ENCODE results near the gene MMP10. TPM values are rescaled to one million over a fixed set of nuclear protein-coding genes. Genes with fewer than 3 reads are reported as not detected.

MMP10 gene
- not detected for total RNA-seq

GRCh38 chr11:102780491-102780918, at the start of gene MMP10:
TSS of gene MMP10 (minus strand) at chr11:102780628. CDS start at chr11:102780591, 37 bp downstream.
- no peak within 1 kb of the TSS for H3K27ac ChIP-seq
- H3K9me3 ChIP-seq: no peaks in the 10 kb centered on the region
- no peaks in the 10 kb centered on the region for H3K36me3 ChIP-seq
- TF ChIP-seq CTCF (IDR thresholded peaks at IDR 0.05): no peak
- H3K27me3 ChIP-seq (replicated peaks; ENCODE audit: insufficient read depth): no peaks in the 10 kb centered on the region
- ATAC-seq (ENCODE audit: insufficient number of reproducible peaks, low FRiP score, low read depth) (no peak), DNase-seq (ENCODE audit: low spot score) (no peak)
- no peaks in the 10 kb centered on the region for H3K4me1 ChIP-seq (ENCODE audit: control insufficient read depth in 1 of 2, low read depth in 2 of 2)
- H3K4me3 ChIP-seq: no peak within 1 kb of the TSS

- H3K4me1 ChIP-seq (ENCODE audit: control insufficient read depth in 1 of 2, low read depth in 2 of 2): no peaks in the 10 kb centered on the region
- H3K27ac ChIP-seq: no peak overlapping the region
- DNase-seq (ENCODE audit: low spot score): no peak
- no peaks in the 10 kb centered on the region for H3K36me3 ChIP-seq
- H3K9me3 ChIP-seq: no peaks in the 10 kb centered on the region
- H3K4me3 ChIP-seq: no peak overlapping the region
- no peak for TF ChIP-seq CTCF (IDR thresholded peaks at IDR 0.05)
- H3K27me3 ChIP-seq (replicated peaks; ENCODE audit: insufficient read depth): no peaks in the 10 kb centered on the region
- no peak for ATAC-seq (ENCODE audit: insufficient number of reproducible peaks, low FRiP score, low read depth)
These were observed 49.0 kb upstream of the MMP10 start for GRCh38 chr11:102829316-102830000.

GRCh38 chr11:102824556-102824955, 44.1 kb upstream of the MMP10 start:
- H3K4me1 ChIP-seq (ENCODE audit: control insufficient read depth in 1 of 2, low read depth in 2 of 2): no peaks in the 10 kb centered on the region
- TF ChIP-seq CTCF (IDR thresholded peaks at IDR 0.05): no peak
- H3K36me3 ChIP-seq: no peaks in the 10 kb centered on the region
- H3K9me3 ChIP-seq: no peaks in the 10 kb centered on the region
- ATAC-seq (ENCODE audit: insufficient number of reproducible peaks, low FRiP score, low read depth) (no peak), DNase-seq (ENCODE audit: low spot score) (no peak)
- H3K4me3 ChIP-seq: no peak overlapping the region
- no peaks in the 10 kb centered on the region for H3K27me3 ChIP-seq (replicated peaks; ENCODE audit: insufficient read depth)
- no peak overlapping the region for H3K27ac ChIP-seq

GRCh38 chr11:102819491-102819890, 39.1 kb upstream of the MMP10 start:
- Histone ChIP-seq H3K4me3 (no peak overlapping the region), H3K9me3 (no peaks in the 10 kb centered on the region)
- DNase-seq (ENCODE audit: low spot score): no peak

GRCh38 chr11:102813484-102813883, 33.1 kb upstream of the MMP10 start:
- H3K27ac ChIP-seq: no peak overlapping the region
- no peaks in the 10 kb centered on the region for H3K27me3 ChIP-seq (replicated peaks; ENCODE audit: insufficient read depth)
- no peaks in the 10 kb centered on the region for H3K4me1 ChIP-seq (ENCODE audit: control insufficient read depth in 1 of 2, low read depth in 2 of 2)
- no peaks in the 10 kb centered on the region for H3K9me3 ChIP-seq
- H3K4me3 ChIP-seq: no peak overlapping the region
- DNase-seq (ENCODE audit: low spot score) (no peak), ATAC-seq (ENCODE audit: insufficient number of reproducible peaks, low FRiP score, low read depth) (no peak)
- TF ChIP-seq CTCF (IDR thresholded peaks at IDR 0.05): no peak
- H3K36me3 ChIP-seq: no peaks in the 10 kb centered on the region

More at GRCh38 chr11:102819491-102819890, 39.1 kb upstream of the MMP10 start:
- no peak for TF ChIP-seq CTCF (IDR thresholded peaks at IDR 0.05)
- Histone ChIP-seq H3K27ac (no peak overlapping the region), H3K27me3 (replicated peaks; ENCODE audit: insufficient read depth) (no peaks in the 10 kb centered on the region), H3K36me3 (no peaks in the 10 kb centered on the region), H3K4me1 (ENCODE audit: control insufficient read depth in 1 of 2, low read depth in 2 of 2) (no peaks in the 10 kb centered on the region)
- no peak for ATAC-seq (ENCODE audit: insufficient number of reproducible peaks, low FRiP score, low read depth)
